GM13976 (cell line): ENCODE results near the gene KSR1.
A peak's percentile ranks its signal among the peaks of the same experiment; 100 is the strongest.

Experiments
- DNase-seq: peaks from one replicate; pipeline ENCODE4 v3.0.0; 2012; ENCODE audit warnings: low spot score
- CTCF ChIP-seq: IDR thresholded peaks from 2 replicates; pipeline ENCODE4 v1.5.1; 2012; ENCODE audit warnings: borderline replicate concordance, mild to moderate bottlenecking; ENCODE audit not compliant: insufficient read depth; ENCODE audit errors: extremely low read depth, missing control alignments, control extremely low read depth
- in situ Hi-C: fragments of 300-500 bp; cut with MboI; formaldehyde crosslinking; loops from one replicate; pipeline ENCODE4 v1.12.0; 2022; ENCODE audit warnings: low sequenced_read_pairs, mixed read lengths, inconsistent platforms; ENCODE audit not compliant: unreplicated experiment

KSR1 gene

DNA sequence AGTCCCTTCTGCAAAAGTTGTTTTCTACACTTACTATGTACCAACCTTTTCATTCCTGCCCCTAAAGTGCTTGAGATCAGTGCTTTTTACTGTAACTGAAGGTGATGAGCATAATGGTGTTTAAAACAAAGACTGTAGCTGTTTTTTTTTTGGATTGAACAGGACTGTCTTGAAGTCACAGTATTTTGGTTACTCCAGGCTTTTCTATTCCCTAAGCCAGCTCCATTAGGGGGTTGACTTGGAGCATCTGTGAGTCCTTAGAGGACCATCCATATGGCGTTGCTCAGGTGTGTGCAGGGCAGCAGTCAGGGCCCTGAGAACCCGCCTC, 145.7 kb downstream of the KSR1 start:
- no peak for TF ChIP-seq CTCF
- in situ Hi-C loops: loop anchor here (10.0 to 25.0 kb wide), 3 partner anchors 53 to 390 kb away; no protein-coding TSS in a partner anchor
- no peak for DNase-seq

- TF ChIP-seq CTCF: peak; percentile 84
- in situ Hi-C loops: loop anchor here (10.0 to 25.0 kb wide), 3 partner anchors 52 to 391 kb away; no protein-coding TSS in a partner anchor
- DNase-seq: peak; percentile 87
These were observed 146.6 kb downstream of the KSR1 start for GRCh38 chr17:27602721-27603420.

- in situ Hi-C loops: loop anchor here (10.0 to 25.0 kb wide), 3 partner anchors 51 to 391 kb away; no protein-coding TSS in a partner anchor
- no peak for TF ChIP-seq CTCF
- DNase-seq: no peak
These were observed 147.1 kb downstream of the KSR1 start for GRCh38 chr17:27603421-27603770.

- in situ Hi-C loops: loop anchor here (10.0 to 25.0 kb wide), 3 partner anchors 51 to 392 kb away; no protein-coding TSS in a partner anchor
- TF ChIP-seq CTCF: no peak
- no peak for DNase-seq
These were observed 147.9 kb downstream of the KSR1 start for GRCh38 chr17:27603880-27604794.

- TF ChIP-seq CTCF: no peak
- in situ Hi-C loops: loop anchor here (10.0 to 25.0 kb wide), 3 partner anchors 49 to 393 kb away; no protein-coding TSS in a partner anchor
- DNase-seq: no peak
These were observed 149.2 kb downstream of the KSR1 start for GRCh38 chr17:27605409-27605808.

DNA sequence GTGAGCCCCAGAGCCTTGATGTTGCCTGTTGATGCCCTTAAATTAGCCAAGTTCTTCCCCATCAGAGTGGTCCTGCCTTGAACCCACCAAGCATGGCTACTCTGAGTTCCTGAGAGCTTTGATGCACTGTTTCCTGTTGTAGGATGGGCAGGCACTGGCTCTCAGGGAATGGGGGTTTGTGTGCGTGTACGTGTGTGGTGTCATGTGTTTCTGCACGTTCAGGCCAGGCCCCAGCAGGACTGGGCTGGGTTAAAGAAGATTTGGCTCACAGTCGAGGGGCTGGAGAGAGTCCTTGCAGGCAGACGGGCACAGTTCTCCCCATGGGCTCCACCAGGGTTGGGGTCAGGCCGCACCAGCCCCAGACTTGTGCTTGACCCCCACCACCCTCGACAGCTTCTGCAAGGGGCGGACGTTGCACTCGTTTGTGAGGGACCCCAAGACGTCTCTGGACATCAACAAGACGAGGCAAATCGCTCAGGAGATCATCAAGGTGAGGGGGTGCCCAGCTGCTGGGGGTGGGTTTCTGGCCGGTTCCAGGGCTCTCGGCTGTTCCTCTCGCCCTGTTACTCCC, 151.4 kb downstream of the KSR1 start:
- in situ Hi-C loops: loop anchor here (10.0 to 25.0 kb wide), 3 partner anchors 47 to 395 kb away; no protein-coding TSS in a partner anchor
- no peak for DNase-seq
- TF ChIP-seq CTCF: no peak
